GM13976 (cell line): ENCODE results near the gene SLC10A3.
"Not testable (repeated sequence)": the region's sequence is repeated elsewhere in the genome, so short reads cannot be mapped to it uniquely, and the experiment has no call there.

Experiments
- DNase-seq: peaks from one replicate; pipeline ENCODE4 v3.0.0; 2012; ENCODE audit warnings: low spot score
- CTCF ChIP-seq: IDR thresholded peaks from 2 replicates; pipeline ENCODE4 v1.5.1; 2012; ENCODE audit warnings: borderline replicate concordance, mild to moderate bottlenecking; ENCODE audit not compliant: insufficient read depth; ENCODE audit errors: extremely low read depth, missing control alignments, control extremely low read depth
- in situ Hi-C: fragments of 300-500 bp; cut with MboI; formaldehyde crosslinking; loops from one replicate; pipeline ENCODE4 v1.12.0; 2022; ENCODE audit warnings: low sequenced_read_pairs, mixed read lengths, inconsistent platforms; ENCODE audit not compliant: unreplicated experiment

SLC10A3 gene

GRCh38 chrX:154502098-154502497 is 11.7 kb upstream of the SLC10A3 start:
- no peak for DNase-seq
- in situ Hi-C loops, result no loop called here
- TF ChIP-seq CTCF, result no peak

- in situ Hi-C loops, DNase-seq: not testable (repeated sequence)
These were observed 11.0 kb upstream of the SLC10A3 start for GRCh38 chrX:154501423-154501822.

- in situ Hi-C loops, result not testable (repeated sequence)
These were observed 6.2 kb upstream of the SLC10A3 start for GRCh38 chrX:154496591-154497137.

GRCh38 chrX:154495472-154495922 is 5.1 kb upstream of the SLC10A3 start:
- in situ Hi-C loops, result no loop called here
- TF ChIP-seq CTCF, result no peak
- no peak for DNase-seq

More at GRCh38 chrX:154496591-154497137, 6.2 kb upstream of the SLC10A3 start:
- DNase-seq, result not testable (repeated sequence)

- in situ Hi-C loops, result no loop called here
- TF ChIP-seq CTCF, result no peak
- DNase-seq, result no peak
These were observed 4.3 kb upstream of the SLC10A3 start for GRCh38 chrX:154494715-154495114.

GRCh38 chrX:154490021-154490413 is 412 bp downstream of the SLC10A3 start:
- no peak for TF ChIP-seq CTCF
- in situ Hi-C loops, result no loop called here
- no peak for DNase-seq

- no peak for TF ChIP-seq CTCF
- no peak for DNase-seq
- in situ Hi-C loops, result no loop called here
These were observed 1.2 kb downstream of the SLC10A3 start for GRCh38 chrX:154489182-154489581.
